ENCODE data around the gene TRMO. TPM values are rescaled to one million over a fixed set of nuclear protein-coding genes. Genes with fewer than 3 reads are reported as not detected.
A peak's percentile ranks its signal among the peaks of the same experiment; 100 is the strongest.

Gene TRMO
- total and polyA plus RNA-seq, 9 of the 15 experiments (the other 6 are each of a cell fraction or from before 2014, with no cell fraction given) = 5.6 to 22.4 (median 16.2) TPM

- peak in 1 of 2 experiments; percentile 62; a peak in 2 of 4 replicates for TF ChIP-seq RAD21 (CRISPR knock-in tag; conservative IDR thresholded peaks at IDR 0.05 in 1 of 2, IDR thresholded peaks at IDR 0.05 in 1 of 2)
- no peak for TF ChIP-seq RNF2 (IDR thresholded peaks at IDR 0.05)
- no peak for TF ChIP-seq ZNF184 (CRISPR knock-in tag; IDR thresholded peaks at IDR 0.05)
- TF ChIP-seq IRF2 (CRISPR knock-in tag; IDR thresholded peaks at IDR 0.05) = no peak
- no peak for TF ChIP-seq MBD1 (CRISPR knock-in tag; IDR thresholded peaks at IDR 0.05)
- TF ChIP-seq DPF2 (IDR thresholded peaks at IDR 0.05) = no peak
- TF ChIP-seq CTCFL (IDR thresholded peaks at IDR 0.05; ENCODE audit: borderline replicate concordance, insufficient read depth, low read depth, low read length, poor library complexity, severe bottlenecking) = peak; percentile 28
Measured at GRCh38 chr9:97889941-97890887, 32.1 kb downstream of the TRMO start (continued).
